Stomach (tissue), 9 donors: ENCODE data around the gene SC5D. TPM values are rescaled to one million over a fixed set of nuclear protein-coding genes. Genes with fewer than 3 reads are reported as not detected.

Experiments
- DNase-seq, 2 donors: peaks; one replicate each; pipeline versions ENCODE4 v3.0.0 to v3.0.0-alpha.2; 2013 to 2019
- H3K27ac ChIP-seq, 5 donors: fragments of 200-600 bp in 4 of 5; sonication (generic) in 4 of 5; one replicate each; pipeline ENCODE4 v1.5.1; 2013 to 2019; ENCODE audit warnings: mild to moderate bottlenecking in 1 of 5, moderate library complexity in 1 of 5
- H3K27me3 ChIP-seq, 3 donors: fragments of 200-600 bp; sonication (generic); one replicate each; pipeline ENCODE4 v1.5.1; 2017 to 2019; ENCODE audit warnings: mixed run types in 1 of 3
- H3K36me3 ChIP-seq, 4 donors: fragments of 200-600 bp; sonication (generic); 1 replicate in 3 of 4; 2 replicates in 1 of 4; pipeline ENCODE4 v1.5.1; 2016 to 2019
- H3K4me1 ChIP-seq, 4 donors: fragments of 200-600 bp; sonication (generic); one replicate each; pipeline ENCODE4 v1.5.1; 2016 to 2019
- H3K4me3 ChIP-seq, 4 donors: fragments of 200-600 bp; sonication (generic) in 3 of 4; one replicate each; pipeline ENCODE4 v1.5.1; 2016 to 2019; ENCODE audit warnings: mild to moderate bottlenecking in 1 of 4
- H3K9me3 ChIP-seq, 4 donors: fragments of 200-600 bp; sonication (generic); one replicate each; pipeline ENCODE4 v1.5.1; 2016 to 2019
- CTCF ChIP-seq, 7 experiments: fragments of 450-650 bp in 4 of 7; fragments of 200-600 bp in 3 of 7; sonication (generic) in 3 of 7; IDR thresholded peaks; one replicate each; pipeline ENCODE4 v1.5.1; 2016 to 2019; ENCODE audit warnings: antibody characterized with exemption in 7 of 7, control low read depth in 2 of 7, mild to moderate bottlenecking in 1 of 7
- EP300 ChIP-seq: sonication (generic); formaldehyde crosslinking; IDR thresholded peaks from one replicate; pipeline ENCODE4 v1.6.1; 2017; ENCODE audit warnings: antibody characterized with exemption
- POLR2A ChIP-seq, 4 donors: fragments of 450-650 bp; IDR thresholded peaks; one replicate each; pipeline ENCODE4 v1.6.1; 2016; ENCODE audit warnings: antibody characterized with exemption in 4 of 4, control low read depth in 2 of 4, mild to moderate bottlenecking in 1 of 4, moderate library complexity in 1 of 4
- POLR2AphosphoS5 ChIP-seq, 3 donors: sonication (generic); formaldehyde crosslinking; IDR thresholded peaks; one replicate each; pipeline ENCODE4 v1.6.1; 2016; ENCODE audit warnings: antibody characterized with exemption in 3 of 3
- WGBS, 5 donors: extraction: QIAGEN DNeasy Blood & Tissue Kit in 3 of 5; methylation state at CpG; one replicate each; pipeline versions ENCODE4 v1.1.5 to v1.1.7; 2013 to 2018; 5-methylcytosine and 5-hydroxymethylcytosine counted together
- intact Hi-C: fragments of 100-400 bp; cut with DNase I; formaldehyde crosslinking; loops from one replicate; pipeline ENCODE4 v1.15.1; 2023; ENCODE audit warnings: low total_unique reads
- polyA plus RNA-seq, 3 donors: library from polyadenylated mRNA; stranded (reverse); fragments of 200-250 nt; gene quantifications; one replicate each; pipeline ENCODE4 v1.2.3, GENCODE V29; 2013
- total RNA-seq, 5 donors: library from RNA; depleted of rRNA; stranded (reverse); fragments of >200 nt; gene quantifications; one replicate each; pipeline versions ENCODE4 v1.1.0 to v1.2.3, GENCODE V29; 2014 to 2016
- donor health status: healthy with polysubstance abuse.
- donor health status: Bipolar disorder and iron deficiency.
- donor health status: healthy.

Gene SC5D
- total and polyA plus RNA-seq, 8 donors: 8.2 to 129 (median 16.6) TPM

GRCh38 chr11:121328967-121329679 is 36.6 kb downstream of the SC5D start:
- no peak for DNase-seq
- WGBS, 5 donors: 36 to 45% (median 38%) methylated on average over 4 of the region's 4 CpGs
- Histone ChIP-seq H3K9me3 (no peaks in the 10 kb centered on the region), H3K4me1 (no peaks in the 10 kb centered on the region), H3K27me3 (peaks cover 0 to 33% (median 0%) of the 10 kb centered on the region in 3 donors), H3K4me3 (no peak overlapping the region), H3K27ac (no peak overlapping the region), H3K36me3 (no peaks in the 10 kb centered on the region)
- intact Hi-C loops: no loop called here
- no peak for TF ChIP-seq EP300
- TF ChIP-seq POLR2A (IDR thresholded peaks at IDR 0.05): no peak
- TF ChIP-seq POLR2AphosphoS5 (IDR thresholded peaks at IDR 0.05): no peak
- no peak for TF ChIP-seq CTCF (IDR thresholded peaks at IDR 0.05)

GRCh38 chr11:121329781-121330395 is 37.3 kb downstream of the SC5D start:
- intact Hi-C loops: no loop called here
- DNase-seq: no peak
- Histone ChIP-seq H3K36me3 (no peaks in the 10 kb centered on the region), H3K27me3 (peaks cover 0 to 33% (median 0%) of the 10 kb centered on the region in 3 donors), H3K4me3 (no peak overlapping the region), H3K27ac (no peak overlapping the region), H3K9me3 (no peaks in the 10 kb centered on the region), H3K4me1 (no peaks in the 10 kb centered on the region)
- TF ChIP-seq CTCF (IDR thresholded peaks at IDR 0.05) (no peak), POLR2A (IDR thresholded peaks at IDR 0.05) (no peak), POLR2AphosphoS5 (IDR thresholded peaks at IDR 0.05) (no peak), EP300 (no peak)
- 77 to 91% (median 85%) methylated on average over 3 of the region's 3 CpGs for WGBS, 5 donors

GRCh38 chr11:121330614-121331435 is 38.3 kb downstream of the SC5D start:
- 84 to 91% (median 90%) methylated on average over 19 of the region's 19 CpGs for WGBS, 5 donors
- Histone ChIP-seq H3K4me1 (no peaks in the 10 kb centered on the region), H3K4me3 (no peak overlapping the region), H3K27me3 (peaks cover 0 to 33% (median 0%) of the 10 kb centered on the region in 3 donors), H3K27ac (no peak overlapping the region), H3K36me3 (no peaks in the 10 kb centered on the region), H3K9me3 (no peaks in the 10 kb centered on the region)
- no peak for DNase-seq
- no peak for TF ChIP-seq EP300
- no peak for TF ChIP-seq POLR2A (IDR thresholded peaks at IDR 0.05)
- no peak for TF ChIP-seq POLR2AphosphoS5 (IDR thresholded peaks at IDR 0.05)
- no peak for TF ChIP-seq CTCF (IDR thresholded peaks at IDR 0.05)
- intact Hi-C loops: no loop called here

GRCh38 chr11:121334973-121335710 is 42.6 kb downstream of the SC5D start:
- 56 to 74% (median 69%) methylated on average over 7 of the region's 7 CpGs for WGBS, 5 donors
- no peaks in the 10 kb centered on the region for H3K36me3 ChIP-seq

More at GRCh38 chr11:121334973-121335710, 42.6 kb downstream of the SC5D start:
- Histone ChIP-seq H3K4me3 (no peak overlapping the region), H3K9me3 (no peaks in the 10 kb centered on the region), H3K27ac (no peak overlapping the region), H3K4me1 (no peaks in the 10 kb centered on the region), H3K27me3 (peaks cover 0 to 30% (median 0%) of the 10 kb centered on the region in 3 donors)
- intact Hi-C loops: no loop called here
- no peak for DNase-seq
- TF ChIP-seq EP300 (no peak), CTCF (IDR thresholded peaks at IDR 0.05) (no peak), POLR2AphosphoS5 (IDR thresholded peaks at IDR 0.05) (no peak), POLR2A (IDR thresholded peaks at IDR 0.05) (no peak)
